GM12878 (cell line): ENCODE data around the gene MAN2C1. TPM values are rescaled to one million over a fixed set of nuclear protein-coding genes. Genes with fewer than 3 reads are reported as not detected.

Experiments used
- BCLAF1 ChIP-seq: fragments of 450-650 bp; IDR thresholded peaks from 2 replicates; pipeline ENCODE4 v1.6.1; 2017; ENCODE audit warnings: antibody characterized with exemption, mild to moderate bottlenecking, moderate library complexity
- CBFB ChIP-seq: IDR thresholded peaks from 2 replicates; pipeline ENCODE4 v1.6.1; 2016; ENCODE audit warnings: antibody characterized with exemption, low read depth
- E4F1 ChIP-seq: fragments of 450-650 bp; IDR thresholded peaks from 2 replicates; pipeline ENCODE4 v1.6.1; 2018; ENCODE audit warnings: borderline replicate concordance, mild to moderate bottlenecking; ENCODE audit not compliant: partially characterized antibody
- ESRRA ChIP-seq: IDR thresholded peaks from 2 replicates; pipeline ENCODE4 v1.6.1; 2012; ENCODE audit warnings: mild to moderate bottlenecking, low read length, improper control_type of control experiment
- EZH2 ChIP-seq: IDR thresholded peaks from 2 replicates; pipeline ENCODE4 v1.6.1; 2012; ENCODE audit warnings: low read depth, mild to moderate bottlenecking, control low read depth, inconsistent platforms, low read length, borderline replicate concordance; ENCODE audit not compliant: control insufficient read depth
- FOS ChIP-seq: IDR thresholded peaks from 3 replicates; pipeline ENCODE4 v1.6.1; 2011; ENCODE audit warnings: borderline replicate concordance; ENCODE audit not compliant: insufficient read length; ENCODE audit errors: extremely low read depth
- HSF1 ChIP-seq: fragments of 150-350 bp; IDR thresholded peaks from 2 replicates; pipeline ENCODE4 v1.6.1; 2014; ENCODE audit warnings: mild to moderate bottlenecking, low read depth, low read length
- KDM1A ChIP-seq: fragments of 200-600 bp; sonication (generic); IDR thresholded peaks from 2 replicates; pipeline ENCODE4 v1.6.1; 2016; ENCODE audit warnings: borderline replicate concordance
- NFYB ChIP-seq: IDR thresholded peaks from 2 replicates; pipeline ENCODE4 v1.6.1; 2011; ENCODE audit warnings: low read depth, mild to moderate bottlenecking, low read length, improper control_type of control experiment, moderate library complexity; ENCODE audit not compliant: insufficient read depth
- PAX8 ChIP-seq: fragments of 450-650 bp; IDR thresholded peaks from 2 replicates; pipeline ENCODE4 v1.6.1; 2017; ENCODE audit warnings: mild to moderate bottlenecking, moderate library complexity
- PML ChIP-seq: IDR thresholded peaks from 2 replicates; pipeline ENCODE4 v1.6.1; 2012; ENCODE audit warnings: low read length, inconsistent platforms
- POLR2AphosphoS2 ChIP-seq: IDR thresholded peaks from 2 replicates; pipeline ENCODE4 v1.6.1; 2011; ENCODE audit warnings: low read depth, mild to moderate bottlenecking, low read length, improper control_type of control experiment, moderate library complexity
- RAD21 ChIP-seq: IDR thresholded peaks from 2 replicates; pipeline ENCODE4 v1.6.1; 2011; ENCODE audit warnings: mild to moderate bottlenecking, low read depth, low read length, moderate library complexity; ENCODE audit not compliant: insufficient read depth
- RBBP5 ChIP-seq: fragments of 200-600 bp; sonication (generic); conservative IDR thresholded peaks from 2 replicates; pipeline ENCODE4 v1.6.1; 2016
- STAT3 ChIP-seq: IDR thresholded peaks from 2 replicates; pipeline ENCODE4 v1.6.1; 2011; ENCODE audit warnings: low read depth, low read length, improper control_type of control experiment
- USF1 ChIP-seq: IDR thresholded peaks from 2 replicates; pipeline ENCODE4 v1.6.1; 2011; ENCODE audit warnings: borderline replicate concordance, low read depth, mild to moderate bottlenecking, moderate library complexity, mixed read lengths, low read length; ENCODE audit not compliant: insufficient read depth; ENCODE audit errors: extremely low read length
- YY1 ChIP-seq: IDR thresholded peaks from 2 replicates; pipeline ENCODE4 v1.6.1; 2011; ENCODE audit warnings: low read depth, mild to moderate bottlenecking, low read length
- ZNF592 ChIP-seq: fragments of 450-650 bp; IDR thresholded peaks from 2 replicates; pipeline ENCODE4 v1.6.1; 2017; ENCODE audit warnings: mild to moderate bottlenecking, moderate library complexity
- polyA plus RNA-seq, 11 experiments: library from polyadenylated mRNA; depleted of rRNA in 4 of 11; unstranded in 6 of 11; stranded (reverse) in 5 of 11; fragments of >200 nt; fragmentation: Nextera tagmentation in 4 of 11; fragmentation: Illumina TruSeq in 1 of 11; extraction: Ambion mirVana in 4 of 11; extraction: Trizol in 1 of 11; gene quantifications; 1 replicate in 1 of 11; 2 replicates in 10 of 11; pipeline versions ENCODE4 v1.2.1 to v1.2.3, GENCODE V29; 2011 to 2016; ENCODE audit warnings: inconsistent platforms in 2 of 11, missing spikeins in 2 of 11, low read depth in 1 of 11
- total RNA-seq, 4 experiments: library from RNA; depleted of rRNA in 3 of 4; stranded (reverse); fragments of >200 nt in 3 of 4; fragmentation: Illumina TruSeq in 1 of 4; extraction: Trizol in 1 of 4; gene quantifications; 2 replicates each; pipeline versions ENCODE4 v1.2.1 to v1.2.3, GENCODE V29; 2013 to 2021

Gene MAN2C1
- total and polyA plus RNA-seq, 10 of the 15 experiments (the other 5 are each of a cell fraction or from before 2014, with no cell fraction given): 1.4 to 111 (median 42.2) TPM

GRCh38 chr15:75335705-75336355 lies 32.6 kb downstream of the MAN2C1 start, which contains the start of gene COMMD4 (continued):
- TF ChIP-seq RBBP5: no peak
- no peak for TF ChIP-seq STAT3
- TF ChIP-seq ESRRA: no peak
- TF ChIP-seq USF1: peak; percentile 89
- no peak for TF ChIP-seq POLR2AphosphoS2
- TF ChIP-seq NFYB: no peak
- peak; percentile 60; the same call in 1 of the 2 replicates for TF ChIP-seq CBFB
- peak; percentile 39 for TF ChIP-seq E4F1
- TF ChIP-seq PAX8: no peak
- TF ChIP-seq PML: no peak
- TF ChIP-seq HSF1: 0 out of 2 replicates have a peak, but pooled peaks have one; percentile 24
- TF ChIP-seq RAD21: no peak
- TF ChIP-seq YY1: peak; percentile 68; the same call in 1 of the 2 replicates
- TF ChIP-seq EZH2: no peak
- peak; percentile 7 for TF ChIP-seq FOS
- TF ChIP-seq KDM1A: no peak
- TF ChIP-seq ZNF592: no peak
- no peak for TF ChIP-seq BCLAF1
